ENCODE data around the gene PANX2.

PANX2 gene

DNA sequence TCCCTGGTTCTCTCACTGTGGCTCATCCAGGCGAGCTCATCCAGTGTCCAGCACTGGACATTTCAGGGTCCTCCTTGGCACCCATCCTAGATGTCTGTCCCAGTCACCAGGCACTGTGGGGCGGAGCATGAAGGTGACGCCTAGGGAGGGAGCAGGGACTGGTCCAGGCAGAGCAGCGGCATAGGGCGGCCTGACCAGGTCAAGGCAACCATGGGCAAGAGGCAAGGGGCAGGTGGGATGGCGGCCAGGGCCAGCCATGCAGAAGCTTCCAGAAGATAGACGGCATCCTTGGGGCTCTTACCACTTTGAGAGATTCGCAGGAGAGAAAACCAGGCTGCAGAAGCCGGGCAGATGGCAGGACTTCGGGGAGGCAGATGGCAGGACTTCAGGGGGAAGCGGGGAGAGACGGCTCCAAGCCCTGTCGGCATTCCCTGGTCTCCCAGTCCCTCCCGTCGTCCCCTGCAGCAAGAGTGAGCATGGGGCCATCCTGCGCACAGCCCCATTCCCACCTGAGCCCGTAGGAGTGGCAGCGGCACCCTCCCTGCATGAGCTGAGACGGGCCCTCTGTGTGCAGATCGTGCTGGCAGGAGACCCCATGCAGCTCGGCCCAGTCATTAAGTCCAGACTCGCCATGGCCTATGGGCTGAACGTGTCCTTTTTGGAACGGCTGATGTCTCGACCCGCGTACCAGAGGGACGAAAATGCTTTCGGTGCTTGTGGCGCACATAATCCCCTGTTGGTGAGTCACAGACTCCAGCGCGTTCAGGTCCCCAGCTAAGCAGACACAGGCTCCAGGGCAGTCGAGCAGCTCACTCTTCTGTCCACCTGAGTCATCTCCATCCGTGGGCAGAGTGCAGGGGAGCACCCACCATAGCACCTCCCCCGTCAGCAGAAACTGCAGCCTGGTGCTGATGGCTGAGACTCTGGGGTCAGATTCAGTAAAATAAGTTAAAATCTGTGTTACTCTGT is 20.1 kb upstream of the PANX2 start:
- DNase-seq (ENCODE audit: low spot score) = no peak
- TF ChIP-seq, protein P1, sequence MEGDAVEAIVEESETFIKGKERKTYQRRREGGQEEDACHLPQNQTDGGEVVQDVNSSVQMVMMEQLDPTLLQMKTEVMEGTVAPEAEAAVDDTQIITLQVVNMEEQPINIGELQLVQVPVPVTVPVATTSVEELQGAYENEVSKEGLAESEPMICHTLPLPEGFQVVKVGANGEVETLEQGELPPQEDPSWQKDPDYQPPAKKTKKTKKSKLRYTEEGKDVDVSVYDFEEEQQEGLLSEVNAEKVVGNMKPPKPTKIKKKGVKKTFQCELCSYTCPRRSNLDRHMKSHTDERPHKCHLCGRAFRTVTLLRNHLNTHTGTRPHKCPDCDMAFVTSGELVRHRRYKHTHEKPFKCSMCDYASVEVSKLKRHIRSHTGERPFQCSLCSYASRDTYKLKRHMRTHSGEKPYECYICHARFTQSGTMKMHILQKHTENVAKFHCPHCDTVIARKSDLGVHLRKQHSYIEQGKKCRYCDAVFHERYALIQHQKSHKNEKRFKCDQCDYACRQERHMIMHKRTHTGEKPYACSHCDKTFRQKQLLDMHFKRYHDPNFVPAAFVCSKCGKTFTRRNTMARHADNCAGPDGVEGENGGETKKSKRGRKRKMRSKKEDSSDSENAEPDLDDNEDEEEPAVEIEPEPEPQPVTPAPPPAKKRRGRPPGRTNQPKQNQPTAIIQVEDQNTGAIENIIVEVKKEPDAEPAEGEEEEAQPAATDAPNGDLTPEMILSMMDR (IDR thresholded peaks at IDR 0.05; ENCODE audit: extremely low read depth, missing control alignments) = no peak

DNA sequence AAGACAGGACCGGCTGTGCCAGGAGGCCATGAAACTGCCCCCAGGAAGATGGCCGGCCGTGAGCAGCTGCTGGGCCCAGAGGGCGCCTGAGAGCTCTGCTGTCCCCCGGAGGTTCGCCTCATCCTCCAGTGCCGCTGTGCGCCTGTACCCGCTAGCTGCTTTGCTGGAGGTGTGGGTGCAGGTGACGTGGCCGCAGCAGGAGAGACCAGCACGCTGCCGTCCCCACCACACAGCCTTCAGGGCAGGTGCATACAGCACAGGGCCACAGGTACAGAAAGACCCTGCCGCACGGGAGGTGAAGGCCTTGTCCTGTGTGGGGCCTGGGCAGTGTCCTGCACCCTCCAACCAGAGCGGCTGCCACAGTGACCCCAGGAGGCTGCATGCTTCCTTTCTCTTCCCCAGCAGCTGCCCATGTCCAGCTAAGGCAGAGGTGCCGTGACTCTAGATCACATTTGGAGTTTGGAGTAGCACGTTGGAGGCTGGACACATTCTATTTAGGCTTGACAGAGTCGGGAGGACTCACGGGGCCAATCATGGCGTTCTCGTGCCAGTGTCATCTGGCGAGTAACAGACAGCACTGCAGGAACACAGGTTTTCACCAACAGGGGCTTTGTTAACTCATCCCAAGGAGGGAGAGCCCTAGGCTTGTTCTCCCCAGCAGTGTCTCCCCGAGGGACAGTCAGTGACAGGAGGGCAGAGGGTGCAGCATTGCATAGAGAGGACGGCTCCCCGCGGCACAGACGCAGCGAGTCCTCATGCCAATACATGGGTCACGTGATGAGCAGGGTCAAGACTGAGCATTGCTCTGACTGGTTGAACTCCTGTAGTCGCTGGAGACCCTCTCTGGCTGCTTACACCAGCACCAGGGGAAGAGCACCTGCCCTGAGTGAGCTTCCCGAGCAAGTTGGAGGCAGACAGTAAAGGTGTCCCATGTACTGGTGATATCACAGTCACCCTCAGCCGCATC is 18.7 kb upstream of the PANX2 start:
- DNase-seq (ENCODE audit: low spot score) = no peak
- TF ChIP-seq, protein P1 (IDR thresholded peaks at IDR 0.05; ENCODE audit: extremely low read depth, missing control alignments) = no peak

DNA sequence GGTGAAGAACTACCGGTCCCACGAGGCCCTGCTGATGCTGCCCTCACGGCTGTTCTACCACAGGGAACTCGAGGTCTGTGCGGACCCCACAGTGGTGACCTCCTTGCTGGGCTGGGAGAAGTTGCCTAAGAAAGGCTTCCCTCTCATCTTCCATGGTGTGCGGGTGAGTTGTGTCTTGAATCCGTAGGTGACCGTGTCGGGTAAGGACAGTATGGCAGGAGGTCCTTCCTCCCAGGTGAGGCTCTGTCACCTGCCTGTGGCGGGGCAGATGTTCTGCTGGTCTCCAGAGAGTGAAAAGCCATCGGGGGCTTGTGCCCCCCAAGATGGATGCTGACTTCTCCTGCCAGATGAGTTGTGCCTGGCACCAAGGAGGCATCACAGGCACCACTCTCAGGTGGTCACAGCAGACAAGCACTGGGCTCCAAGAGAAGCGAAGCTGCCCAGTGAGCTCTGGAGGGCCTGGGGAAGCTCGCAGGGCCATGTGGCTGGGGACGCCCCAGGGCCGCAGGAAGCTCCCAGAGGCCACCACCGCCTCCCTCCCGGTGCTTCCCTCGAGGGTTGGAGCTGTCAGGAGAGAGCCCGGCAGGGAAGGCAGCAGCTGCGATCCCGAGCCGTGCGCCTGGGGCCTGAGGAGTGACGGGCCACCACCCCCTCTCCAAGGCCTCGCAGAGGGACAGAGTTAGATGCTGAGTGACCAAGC is 17.3 kb upstream of the PANX2 start:
- no peak for DNase-seq (ENCODE audit: low spot score)
- TF ChIP-seq, protein P1 (IDR thresholded peaks at IDR 0.05; ENCODE audit: extremely low read depth, missing control alignments) = no peak

DNA sequence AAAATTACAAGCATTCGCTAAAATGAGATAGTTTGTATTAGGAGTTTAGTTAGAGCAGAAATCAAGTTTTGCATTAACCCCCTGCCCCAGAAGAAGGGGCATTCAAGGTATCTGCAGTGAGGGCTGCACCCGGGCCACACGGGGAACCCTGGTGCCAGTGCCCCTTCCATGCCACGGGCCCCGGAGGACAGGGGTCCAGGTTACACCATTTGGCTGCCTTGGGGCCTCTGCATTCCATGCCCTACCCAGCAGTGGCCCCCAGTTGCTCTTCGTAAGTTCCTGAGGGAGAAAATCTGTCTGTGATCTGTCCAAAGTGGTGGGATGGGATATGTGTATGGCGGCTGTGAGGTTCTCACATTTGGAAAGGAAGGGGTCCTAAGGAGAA is 16.8 kb upstream of the PANX2 start:
- TF ChIP-seq, protein P1 (IDR thresholded peaks at IDR 0.05; ENCODE audit: extremely low read depth, missing control alignments) = no peak
- no peak for DNase-seq (ENCODE audit: low spot score)

DNA sequence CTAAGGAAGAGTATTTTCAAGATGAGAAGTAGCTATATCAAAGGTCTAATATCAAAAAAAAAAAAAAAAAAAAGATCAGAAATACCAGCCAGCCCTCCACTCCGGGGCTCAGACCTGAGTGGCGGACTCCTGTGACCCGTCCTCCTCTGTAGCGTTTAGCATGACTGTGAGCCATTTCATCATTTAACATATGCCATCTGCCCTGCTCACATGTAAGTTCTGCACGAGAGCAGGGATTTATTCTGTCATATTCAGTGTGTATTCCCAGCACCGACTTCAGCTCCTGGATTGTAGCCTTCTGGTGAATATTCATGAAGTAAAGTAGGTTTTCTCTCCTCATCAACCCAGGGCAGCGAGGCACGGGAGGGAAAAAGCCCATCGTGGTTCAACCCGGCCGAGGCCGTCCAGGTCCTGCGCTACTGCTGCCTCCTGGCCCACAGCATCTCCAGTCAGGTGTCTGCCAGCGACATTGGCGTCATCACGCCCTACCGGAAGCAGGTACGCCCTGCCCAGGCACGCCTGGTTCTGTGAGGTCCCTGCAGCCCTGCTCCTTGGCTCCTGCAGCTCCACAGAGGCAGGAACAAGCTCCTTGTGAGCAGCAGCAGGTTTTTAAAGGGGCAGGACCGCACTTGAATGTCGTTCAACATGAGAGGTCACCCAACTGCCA is 12.7 kb upstream of the PANX2 start:
- TF ChIP-seq, protein P1 (IDR thresholded peaks at IDR 0.05; ENCODE audit: extremely low read depth, missing control alignments) = no peak
- DNase-seq (ENCODE audit: low spot score) = no peak

DNA sequence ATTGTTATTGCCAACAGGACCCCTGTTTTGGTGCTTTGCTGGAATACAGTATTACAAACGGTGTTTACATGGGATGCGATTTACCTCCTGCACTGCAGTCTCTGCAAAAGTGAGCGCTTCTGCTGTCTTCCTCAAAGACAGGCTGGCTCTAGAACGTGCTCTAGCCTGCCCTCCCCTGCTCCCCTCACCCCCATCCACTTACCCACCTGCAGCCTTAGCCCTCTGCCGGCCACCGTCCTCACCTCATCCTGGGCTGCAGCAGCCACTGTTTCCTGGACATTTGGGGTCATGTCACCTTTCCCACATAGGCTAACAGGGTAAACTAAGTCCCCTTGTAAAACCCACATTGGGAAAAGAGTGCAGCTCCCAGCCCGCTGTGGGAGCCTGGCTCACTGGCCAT is 9.6 kb upstream of the PANX2 start:
- TF ChIP-seq, protein P1 (IDR thresholded peaks at IDR 0.05; ENCODE audit: extremely low read depth, missing control alignments) = no peak

More for the DNA sequence above, 9.6 kb upstream of the PANX2 start:
- DNase-seq (ENCODE audit: low spot score) = no peak
